GM15510 (cell line): ENCODE results near the gene CRAMP1.

Experiments used
- POLR2A ChIP-seq: IDR thresholded peaks from 3 replicates; pipeline ENCODE4 v1.6.1; 2011; ENCODE audit warnings: borderline replicate concordance; ENCODE audit not compliant: insufficient read length; ENCODE audit errors: extremely low read depth

The CRAMP1 gene

DNA sequence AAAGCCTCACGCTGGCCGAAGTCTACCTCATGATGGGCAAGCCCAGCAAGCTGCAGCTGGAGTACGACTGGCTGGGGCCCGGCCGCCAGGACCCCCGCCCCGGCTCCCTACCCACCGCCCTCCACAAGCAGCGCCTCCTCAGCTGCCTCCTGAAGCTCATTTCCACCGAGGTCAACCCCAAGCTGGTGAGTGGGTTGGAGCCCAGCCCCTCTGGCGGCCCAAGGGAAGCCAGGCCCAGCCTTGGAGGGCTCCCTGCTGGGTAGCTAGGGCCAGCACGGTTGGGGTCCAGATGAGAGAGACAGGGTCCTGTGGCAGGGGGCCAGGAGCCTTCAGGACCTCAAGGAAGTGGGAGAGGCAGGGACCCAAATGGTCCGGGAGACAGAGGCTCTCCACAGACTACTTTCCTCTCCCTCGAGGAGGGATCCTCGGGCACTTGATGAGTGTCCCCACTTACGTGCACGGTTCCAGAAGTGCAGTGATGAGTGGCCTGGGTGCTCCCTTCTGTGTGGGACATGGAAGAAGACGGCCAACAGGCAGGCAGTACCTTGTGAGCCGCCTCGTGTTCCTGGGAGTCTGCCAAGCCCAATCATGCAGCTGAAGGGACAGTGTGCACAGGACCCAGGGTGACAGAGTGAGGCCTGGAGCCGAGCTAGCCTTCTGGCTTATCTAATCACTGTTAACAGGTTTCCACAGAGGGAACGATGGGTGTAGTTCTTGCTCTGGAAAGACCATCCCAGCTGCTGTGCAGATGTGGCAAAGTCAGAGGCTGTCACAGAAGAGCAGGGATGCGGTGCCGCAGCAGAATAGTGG, 44.9 kb downstream of the CRAMP1 start:
- no peak for TF ChIP-seq POLR2A

GRCh38 chr16:1657841-1658240, 45.7 kb downstream of the CRAMP1 start:
- TF ChIP-seq POLR2A, result no peak

- TF ChIP-seq POLR2A, result no peak
These were observed 46.9 kb downstream of the CRAMP1 start for GRCh38 chr16:1659031-1659430.

- TF ChIP-seq POLR2A, result no peak
These were observed 49.7 kb downstream of the CRAMP1 start for GRCh38 chr16:1661826-1662225.

GRCh38 chr16:1662543-1662942, 50.4 kb downstream of the CRAMP1 start:
- no peak for TF ChIP-seq POLR2A

- TF ChIP-seq POLR2A, result no peak
These were observed 53.7 kb downstream of the CRAMP1 start for GRCh38 chr16:1665829-1666228.

DNA sequence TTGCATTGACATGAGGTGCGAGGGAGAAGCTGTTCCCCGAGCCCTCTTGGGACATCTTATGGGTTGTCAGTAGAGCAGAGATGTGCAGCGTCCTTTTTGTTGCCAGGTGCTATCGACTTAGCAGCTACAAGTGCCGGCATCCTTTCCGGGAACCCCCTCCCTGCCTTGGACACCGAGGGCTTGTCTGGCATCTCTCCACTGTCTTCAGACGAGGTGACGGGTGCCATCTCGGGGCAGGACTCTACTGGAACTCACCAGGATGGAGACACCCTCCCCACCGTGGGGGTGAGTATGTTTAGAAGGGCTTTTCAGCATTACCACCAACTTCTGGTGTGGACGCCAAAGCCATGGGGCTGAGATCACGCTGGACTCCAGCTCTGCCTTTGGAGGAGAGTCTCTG, 54.2 kb downstream of the CRAMP1 start:
- no peak for TF ChIP-seq POLR2A

DNA sequence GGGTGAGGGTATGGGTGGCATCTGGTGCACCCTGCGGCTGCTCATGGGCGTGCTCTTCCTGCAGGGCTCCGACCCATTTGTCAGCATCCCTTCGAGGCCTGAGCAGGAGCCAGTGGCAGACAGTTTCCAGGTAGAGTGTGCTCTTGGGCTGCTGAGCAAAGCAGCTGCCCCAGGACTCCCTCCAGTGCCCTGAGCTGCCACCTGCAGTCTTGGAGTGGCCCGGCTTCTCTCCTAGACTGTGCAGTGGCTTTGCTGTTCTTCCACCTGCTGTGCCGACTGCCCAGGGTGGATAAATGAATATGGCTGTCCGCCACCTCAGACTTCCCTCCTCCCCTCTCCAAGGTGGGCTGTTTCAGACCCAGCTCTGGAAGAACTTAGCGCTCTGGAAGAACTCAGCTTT, 55.1 kb downstream of the CRAMP1 start:
- TF ChIP-seq POLR2A, result no peak

DNA sequence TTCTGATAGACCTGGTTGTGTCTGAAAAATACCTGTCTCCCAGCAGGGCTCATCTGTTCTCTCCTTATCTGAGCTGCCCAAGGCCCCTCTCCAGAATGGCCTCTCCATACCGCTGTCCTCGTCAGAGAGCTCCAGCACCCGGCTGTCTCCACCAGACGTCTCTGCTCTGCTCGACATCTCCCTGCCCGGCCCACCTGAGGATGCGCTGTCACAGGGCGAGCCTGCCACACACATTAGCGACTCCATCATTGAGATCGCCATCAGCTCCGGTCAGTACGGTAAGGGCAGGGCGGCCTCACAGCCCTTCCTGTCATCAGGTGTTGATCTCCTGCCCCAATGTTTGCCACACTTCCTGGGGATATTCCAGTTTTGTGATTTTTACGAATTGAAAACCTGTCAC, 55.8 kb downstream of the CRAMP1 start:
- TF ChIP-seq POLR2A, result no peak

GRCh38 chr16:1668612-1669319, 56.6 kb downstream of the CRAMP1 start:
- no peak for TF ChIP-seq POLR2A

GRCh38 chr16:1669698-1670097, 57.5 kb downstream of the CRAMP1 start:
- TF ChIP-seq POLR2A, result no peak

DNA sequence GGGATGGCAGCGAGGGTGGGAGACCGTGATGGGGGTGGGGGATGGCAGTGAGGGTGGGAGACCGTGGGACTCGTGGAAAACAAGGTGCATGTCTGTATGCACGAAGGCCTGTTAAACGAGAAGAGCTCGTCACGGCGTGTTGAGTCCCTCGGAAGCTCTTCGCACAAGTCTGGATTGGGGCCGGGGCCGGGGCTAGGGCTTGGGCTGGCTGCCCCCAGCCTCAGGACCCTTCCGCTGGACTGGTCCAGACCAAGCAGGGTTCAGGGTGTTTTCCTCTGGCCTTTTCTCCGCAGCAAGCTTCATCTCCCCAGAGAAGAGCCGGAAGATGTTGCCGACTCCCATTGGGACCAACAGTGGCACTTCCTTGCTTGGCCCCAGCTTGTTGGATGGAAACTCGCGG, 58.2 kb downstream of the CRAMP1 start:
- TF ChIP-seq POLR2A, result no peak

GRCh38 chr16:1670866-1671265, 58.7 kb downstream of the CRAMP1 start:
- no peak for TF ChIP-seq POLR2A

DNA sequence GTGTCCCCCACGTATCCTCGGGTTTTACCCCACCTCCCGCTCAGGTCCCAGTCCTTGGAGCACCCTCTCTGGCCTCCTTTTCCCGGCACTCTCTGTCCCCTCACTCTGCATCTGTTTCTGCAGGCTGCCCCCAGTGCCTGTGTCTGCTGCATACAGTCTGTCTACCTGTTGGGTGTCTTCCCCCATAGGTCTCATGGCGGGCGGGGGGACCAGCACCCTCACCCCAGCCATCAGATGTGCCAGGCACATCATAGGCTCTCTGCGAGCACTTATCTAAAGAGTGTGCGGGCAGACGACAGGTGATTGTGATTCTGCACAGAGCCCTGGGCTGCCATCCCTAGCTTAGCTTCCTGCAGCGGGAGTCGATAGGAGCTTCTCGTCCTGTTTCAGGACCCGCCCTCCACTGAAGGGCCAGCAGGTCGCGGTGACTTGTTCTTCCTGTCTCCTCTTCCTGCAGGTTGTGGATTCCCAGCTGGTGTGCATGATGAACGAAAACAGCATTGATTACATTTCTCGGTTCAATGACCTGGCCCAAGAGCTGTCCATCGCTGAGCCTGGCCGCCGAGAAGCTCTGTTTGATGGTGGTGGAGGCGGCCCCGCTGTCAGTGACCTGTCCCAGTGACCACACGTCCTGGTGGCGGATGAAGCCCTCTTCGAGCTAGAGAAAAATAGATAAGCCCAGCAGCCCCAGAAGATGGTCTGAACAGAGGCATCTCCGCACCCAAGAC, 61.4 kb downstream of the CRAMP1 start:
- TF ChIP-seq POLR2A, result no peak

DNA sequence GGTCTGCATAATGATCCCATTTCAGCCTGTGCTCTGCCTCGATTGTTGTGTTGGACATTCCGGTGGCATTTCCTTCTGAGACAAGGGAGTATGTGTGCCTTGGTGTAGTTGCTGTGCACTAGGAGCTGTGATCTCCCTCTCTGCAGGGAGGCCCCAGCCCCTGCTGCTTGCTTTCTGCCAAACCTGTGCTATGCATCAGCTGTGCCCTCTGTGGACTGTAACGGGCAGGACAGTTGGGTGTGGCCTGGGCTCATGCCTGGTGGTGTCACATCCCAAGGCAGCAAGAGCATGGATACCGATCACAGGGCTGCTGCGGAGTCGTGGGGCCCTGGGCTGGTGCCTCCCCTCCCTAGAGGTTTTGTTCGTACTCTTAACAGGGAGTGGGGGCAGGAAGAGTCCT, 62.1 kb downstream of the CRAMP1 start:
- no peak for TF ChIP-seq POLR2A

DNA sequence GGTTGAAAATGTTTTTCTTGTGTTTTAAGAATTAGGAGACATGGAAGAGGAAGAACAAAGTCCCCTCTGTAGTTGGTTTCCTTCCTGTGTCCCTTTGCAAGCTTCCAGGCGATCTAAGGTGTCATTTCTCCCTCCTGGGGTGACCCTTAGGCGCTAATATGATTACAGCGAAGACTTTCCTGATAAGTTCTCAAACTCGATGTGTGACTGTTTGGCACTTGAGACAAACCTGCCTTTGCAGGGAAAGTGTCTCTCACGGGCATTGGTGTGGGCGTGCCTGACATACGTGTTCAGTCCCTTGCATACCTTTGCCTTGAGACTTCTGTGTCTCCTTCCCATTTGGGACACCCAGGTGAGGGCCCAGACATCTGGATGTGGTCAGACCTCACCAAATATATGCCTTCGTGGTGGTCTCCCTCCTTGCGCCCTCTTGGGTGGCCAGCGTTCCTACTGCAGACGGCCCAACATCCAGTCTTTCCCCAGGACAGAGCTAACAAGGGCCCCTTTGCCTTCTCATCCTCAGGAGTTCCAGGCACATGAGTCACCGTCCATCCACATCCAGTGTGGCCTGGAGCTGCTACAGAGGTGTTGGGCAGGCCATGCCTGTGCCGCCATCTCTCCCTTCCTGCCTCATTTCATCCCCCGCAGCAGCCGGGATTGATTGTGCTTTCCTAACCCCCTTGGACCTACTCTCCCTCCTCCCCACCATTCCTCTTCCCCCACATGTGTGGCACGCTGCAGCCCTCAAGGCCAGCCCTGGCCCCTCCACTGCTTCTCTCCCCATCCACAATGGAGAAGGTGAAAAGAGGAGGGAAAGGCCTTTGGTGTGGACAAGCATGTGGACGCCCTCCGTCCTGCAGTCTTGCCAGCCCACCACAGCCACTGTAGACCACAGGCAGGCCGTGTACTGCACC, 62.8 kb downstream of the CRAMP1 start:
- no peak for TF ChIP-seq POLR2A
